AG10803 (cell line): Measurements from ENCODE around the gene OTOGL.
A peak's percentile ranks its signal among the peaks of the same experiment; 100 is the strongest.

Experiments
- DNase-seq: peaks from one replicate; pipeline ENCODE4 v3.0.0; 2010; ENCODE audit warnings: low read depth
- H3K4me3 ChIP-seq: 2 replicates; pipeline ENCODE4 v1.5.1; 2011; ENCODE audit warnings: mild to moderate bottlenecking, low read length, control low read depth
- TF ChIP-seq, protein P1 (sequence below): conservative IDR thresholded peaks from 2 replicates; pipeline ENCODE4 v1.5.1; 2011; ENCODE audit warnings: mild to moderate bottlenecking, low read length, control low read depth, inconsistent platforms

OTOGL gene

DNA sequence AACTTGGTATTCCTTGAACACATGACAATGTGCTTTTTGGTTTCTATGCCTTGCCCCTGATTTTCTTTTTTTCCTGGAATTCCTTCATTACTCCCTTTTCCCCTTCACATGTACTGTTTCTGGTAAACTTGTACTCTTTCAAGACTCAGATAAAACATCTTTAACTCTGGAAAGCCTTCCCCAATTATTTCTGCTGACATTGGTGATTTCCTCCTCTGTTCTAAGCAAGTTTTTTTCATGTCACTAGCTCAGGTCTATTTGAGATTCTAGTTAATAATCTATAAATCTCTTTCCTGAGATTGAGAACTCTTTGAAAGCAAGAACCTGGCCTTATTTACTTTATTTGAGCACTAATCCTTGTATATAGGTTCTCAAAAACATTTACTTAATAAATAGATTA lies 320.7 kb downstream of the OTOGL start:
- H3K4me3 ChIP-seq = no peak overlapping the region
- DNase-seq = no peak
- TF ChIP-seq, protein P1, sequence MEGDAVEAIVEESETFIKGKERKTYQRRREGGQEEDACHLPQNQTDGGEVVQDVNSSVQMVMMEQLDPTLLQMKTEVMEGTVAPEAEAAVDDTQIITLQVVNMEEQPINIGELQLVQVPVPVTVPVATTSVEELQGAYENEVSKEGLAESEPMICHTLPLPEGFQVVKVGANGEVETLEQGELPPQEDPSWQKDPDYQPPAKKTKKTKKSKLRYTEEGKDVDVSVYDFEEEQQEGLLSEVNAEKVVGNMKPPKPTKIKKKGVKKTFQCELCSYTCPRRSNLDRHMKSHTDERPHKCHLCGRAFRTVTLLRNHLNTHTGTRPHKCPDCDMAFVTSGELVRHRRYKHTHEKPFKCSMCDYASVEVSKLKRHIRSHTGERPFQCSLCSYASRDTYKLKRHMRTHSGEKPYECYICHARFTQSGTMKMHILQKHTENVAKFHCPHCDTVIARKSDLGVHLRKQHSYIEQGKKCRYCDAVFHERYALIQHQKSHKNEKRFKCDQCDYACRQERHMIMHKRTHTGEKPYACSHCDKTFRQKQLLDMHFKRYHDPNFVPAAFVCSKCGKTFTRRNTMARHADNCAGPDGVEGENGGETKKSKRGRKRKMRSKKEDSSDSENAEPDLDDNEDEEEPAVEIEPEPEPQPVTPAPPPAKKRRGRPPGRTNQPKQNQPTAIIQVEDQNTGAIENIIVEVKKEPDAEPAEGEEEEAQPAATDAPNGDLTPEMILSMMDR = no peak

DNA sequence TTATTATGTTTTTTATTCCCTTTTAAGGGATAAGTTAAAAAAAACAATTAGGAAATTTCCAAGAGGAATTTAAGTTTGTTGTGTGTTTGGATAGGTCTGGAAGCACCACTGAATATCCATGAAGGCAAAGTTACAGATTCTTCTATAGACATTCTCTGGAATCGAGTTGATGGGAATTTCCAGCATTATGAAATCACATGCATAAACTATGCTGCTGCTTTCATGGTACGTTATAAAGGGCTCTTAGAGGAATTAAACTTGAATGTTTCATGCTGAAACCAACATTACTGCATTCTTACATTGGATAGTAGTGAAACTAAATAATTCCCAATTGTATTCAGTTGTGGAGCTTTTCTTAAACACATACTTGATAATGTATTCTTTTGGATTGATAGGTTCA lies 323.2 kb downstream of the OTOGL start:
- peak; percentile 75 for DNase-seq
- TF ChIP-seq, protein P1 = no peak

More for the DNA sequence above, 323.2 kb downstream of the OTOGL start:
- H3K4me3 ChIP-seq = no peak overlapping the region
